GM21825 (cell line): ENCODE measurements around the gene GPC6.
A peak's percentile ranks its signal among the peaks of the same experiment; 100 is the strongest.

Experiments used
- ATAC-seq: cut with Tn5 transposase; IDR thresholded peaks from one replicate; pipeline ENCODE4 v1.9.1; 2021; ENCODE audit warnings: mild to moderate bottlenecking, moderate library complexity; ENCODE audit not compliant: unreplicated experiment

GPC6 gene

GRCh38 chr13:94308832-94309231 lies 1082.2 kb downstream of the GPC6 start:
- no peak for ATAC-seq

- ATAC-seq = no peak
Observed at GRCh38 chr13:94309576-94309975, 1083.0 kb downstream of the GPC6 start.

- ATAC-seq = no peak
Observed at GRCh38 chr13:94309997-94310855, 1083.6 kb downstream of the GPC6 start.

- no peak for ATAC-seq
Observed at GRCh38 chr13:94311893-94312292, 1085.3 kb downstream of the GPC6 start.

- ATAC-seq = no peak
Observed at GRCh38 chr13:94312511-94313216, 1086.1 kb downstream of the GPC6 start.

GRCh38 chr13:94313321-94313910 lies 1086.8 kb downstream of the GPC6 start:
- no peak for ATAC-seq

- no peak for ATAC-seq
Observed at GRCh38 chr13:94313926-94314325, 1087.3 kb downstream of the GPC6 start.

GRCh38 chr13:94315188-94315587 lies 1088.6 kb downstream of the GPC6 start:
- no peak for ATAC-seq

- ATAC-seq = no peak
Observed at GRCh38 chr13:94317063-94317491, 1090.5 kb downstream of the GPC6 start.

GRCh38 chr13:94318418-94318817 lies 1091.8 kb downstream of the GPC6 start:
- no peak for ATAC-seq

GRCh38 chr13:94319501-94319900 lies 1092.9 kb downstream of the GPC6 start:
- no peak for ATAC-seq

- ATAC-seq = no peak
Observed at GRCh38 chr13:94322925-94323763, 1096.5 kb downstream of the GPC6 start.

- ATAC-seq = peak; percentile 61
Observed at GRCh38 chr13:94323764-94324758, 1097.5 kb downstream of the GPC6 start.

GRCh38 chr13:94324767-94325540 lies 1098.3 kb downstream of the GPC6 start:
- ATAC-seq = no peak

- no peak for ATAC-seq
Observed at GRCh38 chr13:94325650-94326049, 1099.0 kb downstream of the GPC6 start.

GRCh38 chr13:94327318-94327717 lies 1100.7 kb downstream of the GPC6 start:
- ATAC-seq = peak; percentile 95

- ATAC-seq = no peak
Observed at GRCh38 chr13:94328381-94329041, 1101.9 kb downstream of the GPC6 start.

GRCh38 chr13:94329277-94329676 lies 1102.7 kb downstream of the GPC6 start:
- no peak for ATAC-seq
